HuH-7.5 (cell line): ENCODE results near the gene ALDH3A1.
A peak's percentile ranks its signal among the peaks of the same experiment; 100 is the strongest.

Experiments used
- DNase-seq: peaks from one replicate; pipeline ENCODE4 v3.0.0; 2011; ENCODE audit warnings: low spot score

The ALDH3A1 gene

GRCh38 chr17:19759568-19760549 lies 11.8 kb upstream of the ALDH3A1 start:
- no peak for DNase-seq

- no peak for DNase-seq
These were observed 9.6 kb upstream of the ALDH3A1 start for GRCh38 chr17:19757536-19758180.

- DNase-seq = no peak
These were observed 8.4 kb upstream of the ALDH3A1 start for GRCh38 chr17:19756546-19756945.

DNA sequence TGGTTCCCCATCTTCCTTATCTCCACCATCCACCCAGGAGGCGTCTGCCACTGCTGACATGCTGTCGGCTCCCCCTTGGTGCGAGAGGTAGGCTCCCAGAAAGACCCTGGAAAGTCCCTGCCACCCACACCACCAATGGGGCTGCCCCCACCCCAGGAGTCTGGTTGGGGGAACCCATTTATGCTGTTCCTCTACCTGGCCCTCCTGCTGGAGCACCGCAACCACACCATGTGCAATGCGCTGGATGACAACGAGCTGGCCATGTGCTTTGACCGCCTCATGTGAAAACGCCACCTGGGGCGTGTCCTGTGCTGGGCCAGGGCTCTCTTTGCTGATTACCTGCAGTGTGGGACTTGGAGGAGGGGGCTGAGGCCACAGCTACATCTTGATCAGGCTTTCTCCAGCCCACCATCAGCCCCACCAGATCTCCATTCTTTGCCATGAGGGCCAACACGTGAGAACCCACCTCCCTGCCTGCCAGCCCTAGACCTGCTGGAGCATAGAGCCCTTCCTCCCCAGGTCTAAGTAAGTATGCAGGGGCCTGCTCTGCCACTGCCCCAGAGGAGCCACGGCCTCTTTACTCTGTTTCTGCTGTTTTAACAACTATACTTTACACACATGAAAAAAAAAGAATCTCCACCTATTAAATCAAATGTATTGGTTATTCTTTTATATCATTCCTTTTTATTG lies 7.9 kb upstream of the ALDH3A1 start:
- no peak for DNase-seq

DNA sequence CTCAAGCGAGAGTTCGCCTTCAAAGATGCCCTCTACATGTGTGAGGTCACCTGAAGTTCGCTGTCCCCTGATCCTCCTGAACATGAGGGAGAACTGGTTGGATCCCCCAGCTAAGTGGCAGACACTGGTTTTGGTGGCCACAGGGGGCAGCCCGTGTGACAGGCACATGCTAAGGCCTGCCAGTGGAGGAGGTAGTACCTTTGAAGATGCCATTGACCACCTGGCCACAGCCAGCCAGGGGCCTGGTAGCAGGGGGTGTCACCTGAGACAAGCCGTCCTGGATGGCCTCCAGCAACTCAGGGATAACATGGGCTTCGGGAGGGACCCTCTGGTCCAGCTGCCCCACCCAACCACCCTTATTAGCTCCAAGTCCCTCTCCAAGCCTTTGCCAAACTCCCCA lies 7.3 kb upstream of the ALDH3A1 start:
- no peak for DNase-seq

GRCh38 chr17:19753661-19754463 lies 5.8 kb upstream of the ALDH3A1 start:
- no peak for DNase-seq

- no peak for DNase-seq
These were observed 5.0 kb upstream of the ALDH3A1 start for GRCh38 chr17:19753051-19753509.

- DNase-seq = no peak
These were observed 4.3 kb upstream of the ALDH3A1 start for GRCh38 chr17:19752216-19753050.

DNA sequence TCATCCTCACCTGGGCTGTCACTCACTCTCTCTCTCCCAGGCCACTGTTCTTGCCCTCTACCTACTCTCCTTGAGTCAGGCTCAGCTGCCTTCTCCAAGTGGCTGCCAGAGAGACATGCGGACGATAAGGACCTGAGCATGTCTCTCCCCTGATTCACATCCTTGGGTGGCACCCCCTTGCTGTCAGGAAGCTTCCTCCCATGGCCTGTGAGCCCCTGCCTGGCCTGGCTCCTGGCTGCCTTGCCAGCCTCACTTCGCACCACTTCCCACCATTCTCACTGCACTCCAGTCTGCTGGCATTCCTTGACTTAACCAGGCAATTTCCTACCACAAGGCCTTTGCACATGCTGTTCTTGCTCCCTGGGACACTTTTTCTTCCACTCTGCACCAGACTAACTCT lies 2.7 kb upstream of the ALDH3A1 start:
- no peak for DNase-seq

- DNase-seq = no peak
These were observed 2.0 kb upstream of the ALDH3A1 start for GRCh38 chr17:19750020-19750572.

GRCh38 chr17:19748807-19749193 lies 702 bp upstream of the ALDH3A1 start:
- no peak for DNase-seq

DNA sequence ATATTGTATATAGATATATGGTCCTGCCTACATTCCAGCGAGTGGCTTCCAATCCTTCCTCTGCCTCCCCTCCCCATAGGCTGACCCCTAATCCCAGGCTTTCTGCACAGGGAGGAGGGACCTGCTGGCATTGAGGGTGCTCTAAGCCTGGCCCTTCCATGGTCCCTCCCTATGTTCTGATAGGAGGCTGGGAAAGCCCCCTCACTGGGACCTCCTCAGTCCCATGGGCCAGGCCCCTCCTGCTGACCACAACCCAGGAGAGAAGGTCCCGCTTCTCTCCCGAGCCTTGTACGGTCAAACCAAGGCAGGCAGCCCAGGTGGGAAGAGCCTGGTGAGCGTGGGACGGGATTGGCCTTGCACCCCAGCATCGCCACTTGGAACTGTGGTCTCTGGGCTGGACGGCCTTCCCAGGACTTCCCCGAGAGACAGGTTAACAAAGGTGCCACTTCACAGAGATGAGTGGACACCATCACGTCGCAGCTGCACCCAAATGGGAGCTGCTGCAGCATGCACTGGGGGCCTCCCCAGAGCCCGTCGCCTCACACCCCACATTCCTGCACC lies 859 bp downstream of the ALDH3A1 start:
- no peak for DNase-seq

DNA sequence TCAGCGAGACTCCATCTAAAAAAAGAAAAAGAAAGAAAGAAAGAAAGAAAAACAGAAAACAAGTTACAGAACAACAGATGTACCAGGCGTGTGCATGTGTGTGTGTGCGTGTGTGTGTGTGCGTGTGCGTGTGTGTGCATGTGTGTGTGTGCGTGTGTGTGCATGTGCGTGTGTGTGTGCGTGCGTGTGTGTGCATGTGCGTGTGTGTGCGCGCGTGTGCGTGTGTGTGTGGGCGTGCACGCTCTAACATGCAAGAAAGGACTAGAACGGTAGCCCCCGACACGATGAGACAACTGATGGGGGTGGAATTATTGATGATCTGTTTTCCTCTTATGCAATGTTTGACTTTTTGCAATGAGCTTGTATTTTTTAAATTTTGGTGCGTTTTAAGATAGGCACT lies 1.6 kb downstream of the ALDH3A1 start:
- no peak for DNase-seq

DNA sequence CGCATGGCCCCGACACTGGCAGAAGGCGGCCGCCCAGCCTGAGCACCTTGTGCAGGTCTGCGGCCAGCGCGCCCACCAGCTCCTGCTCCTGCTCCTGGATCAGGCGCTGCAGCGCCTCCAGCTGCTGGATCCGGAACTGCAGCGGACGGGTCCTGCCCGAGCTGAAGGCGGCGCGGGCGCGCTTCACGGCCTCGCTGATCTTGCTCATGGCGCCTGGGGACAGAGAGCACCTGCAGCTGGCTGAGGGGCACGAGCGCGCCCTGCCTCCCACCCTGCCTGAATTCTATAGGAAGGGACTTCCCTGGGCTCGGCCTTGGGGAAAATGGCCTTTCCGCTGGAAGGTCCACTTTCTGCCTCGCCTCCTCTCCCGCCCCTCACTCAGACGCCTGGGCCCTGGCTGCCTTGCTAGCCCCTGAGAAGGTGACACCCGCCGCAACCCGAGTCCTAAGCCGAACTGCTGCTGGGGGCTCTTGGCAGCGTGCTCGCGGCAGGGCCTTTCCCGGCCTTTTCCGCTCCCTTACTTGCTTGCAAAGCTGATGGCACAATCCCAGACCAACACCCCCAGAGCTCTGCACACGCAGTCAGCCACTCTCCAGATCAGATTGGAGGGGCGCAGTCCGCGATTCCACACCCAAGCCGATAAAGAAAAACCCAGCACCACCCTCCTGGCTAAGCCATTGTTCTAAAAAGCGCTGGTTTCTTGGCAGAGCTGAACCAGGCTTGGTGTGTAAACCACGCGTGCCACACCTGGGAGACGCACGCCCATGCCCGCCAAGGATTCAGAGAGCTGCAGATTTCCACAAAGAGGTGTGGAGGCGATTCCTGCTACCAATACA lies 3.0 kb downstream of the ALDH3A1 start:
- peak; percentile 73 for DNase-seq

DNA sequence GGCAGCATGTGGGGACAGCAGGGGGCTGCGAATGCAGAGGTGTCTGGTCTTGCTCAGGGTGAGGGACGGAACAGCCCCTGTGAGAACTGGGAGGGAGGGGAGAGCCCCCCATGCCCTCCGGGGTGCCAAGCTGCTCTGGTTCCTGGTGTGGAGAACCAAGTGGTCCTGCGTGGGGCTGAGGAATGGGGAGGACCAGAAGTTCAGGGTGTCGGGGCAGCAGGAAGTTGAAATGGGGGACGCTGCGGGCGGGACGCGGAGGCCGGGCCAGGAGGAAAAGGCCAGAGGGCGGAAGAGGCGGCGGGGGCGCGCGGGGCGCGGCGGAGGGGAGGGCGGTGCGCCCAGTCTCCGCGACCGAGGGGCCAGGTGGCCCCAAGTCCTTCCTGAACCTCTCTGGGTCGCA lies 3.6 kb downstream of the ALDH3A1 start:
- peak; percentile 21 for DNase-seq

GRCh38 chr17:19743101-19744100 lies 4.7 kb downstream of the ALDH3A1 start:
- no peak for DNase-seq

DNA sequence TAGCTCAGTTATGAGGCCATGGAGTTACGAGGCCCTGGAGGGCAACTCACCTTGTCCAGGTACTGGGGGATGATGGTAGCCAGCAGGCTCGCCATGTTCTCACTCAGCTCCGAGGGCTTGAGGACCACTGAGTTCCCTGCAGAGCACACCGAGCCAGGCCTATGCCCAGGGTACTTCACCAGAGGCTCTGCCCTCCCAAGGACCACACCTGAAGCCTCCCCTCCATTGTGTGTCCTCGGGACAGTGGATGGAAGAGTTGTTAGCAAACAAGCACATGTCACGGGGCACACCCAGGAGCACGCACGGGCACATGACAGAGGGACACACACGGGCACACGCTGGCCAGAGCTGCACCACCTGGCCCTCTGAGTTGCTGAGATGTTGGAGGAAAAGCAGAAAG lies 5.6 kb downstream of the ALDH3A1 start:
- no peak for DNase-seq

DNA sequence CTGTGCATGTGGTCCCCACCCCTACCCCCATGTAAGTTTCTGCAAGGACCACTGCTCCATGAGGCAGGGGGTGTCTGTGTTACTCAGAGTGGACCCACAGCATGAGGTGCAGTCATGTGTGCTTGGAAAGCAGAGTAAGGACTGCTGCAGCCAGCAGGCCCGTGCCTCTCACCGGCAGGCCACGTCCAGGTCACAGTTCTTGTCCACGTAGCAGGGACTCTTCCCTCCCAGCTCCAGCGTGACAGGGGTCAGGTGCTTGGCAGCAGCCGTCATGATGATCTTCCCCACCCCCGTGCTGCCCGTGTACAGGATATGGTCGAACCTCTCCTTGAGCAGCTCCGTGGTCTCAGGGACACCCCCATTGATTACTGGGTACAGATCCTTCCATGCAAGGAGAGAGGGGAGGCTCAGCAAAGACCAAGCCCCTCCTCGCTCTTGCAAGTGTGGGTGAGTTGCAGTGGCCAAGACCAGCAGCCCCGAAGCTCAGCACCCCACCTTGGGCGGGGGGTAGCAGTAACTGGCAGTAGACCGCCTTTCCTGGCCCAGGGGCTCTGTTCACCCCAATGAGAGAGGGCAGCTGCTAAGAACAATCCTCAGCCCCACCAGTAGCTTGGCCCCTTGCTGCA lies 6.2 kb downstream of the ALDH3A1 start:
- DNase-seq = no peak
